Activated CD4-positive, alpha-beta T cell treated with anti-CD3 and anti-CD28 coated beads for 36 hours (primary cell): ENCODE measurements around the gene GRM4. TPM values are rescaled to one million over a fixed set of nuclear protein-coding genes. Genes with fewer than 3 reads are reported as not detected.

Source experiments
- ATAC-seq: fragments of 200-7000 bp; cut with Tn5 transposase; one replicate; pipeline ENCODE4 v1.10.0; 2021; ENCODE audit warnings: mild to moderate bottlenecking, moderate library complexity
- CTCF ChIA-PET: fragments of 350-600 bp; sonication (Branson Sonifier 250); formaldehyde crosslinking; loops from one replicate; lab custom pipeline; 2021; ENCODE audit warnings: antibody characterized with exemption; lab: Charles Lee
- POLR2A ChIA-PET: fragments of 350-600 bp; sonication (Branson Sonifier 250); formaldehyde crosslinking; loops from one replicate; lab custom pipeline; 2021; ENCODE audit warnings: antibody characterized with exemption, inconsistent platforms; lab: Charles Lee
- DNase-seq: peaks from one replicate; pipeline ENCODE4 v3.0.0-alpha.2; 2020
- H3K27ac Mint-ChIP-seq: one replicate; pipeline ENCODE4 v1.8.0; 2021; ENCODE audit warnings: mixed read lengths
- H3K27me3 Mint-ChIP-seq: one replicate; pipeline ENCODE4 v1.8.0; 2021; ENCODE audit warnings: mixed read lengths
- H3K36me3 Mint-ChIP-seq: one replicate; pipeline ENCODE4 v1.8.0; 2021; ENCODE audit warnings: low read depth, mixed read lengths
- H3K4me1 Mint-ChIP-seq: one replicate; pipeline ENCODE4 v1.8.0; 2021; ENCODE audit warnings: mixed read lengths
- H3K4me3 Mint-ChIP-seq: one replicate; pipeline ENCODE4 v1.8.0; 2021; ENCODE audit warnings: mild to moderate bottlenecking, moderate library complexity, mixed read lengths
- H3K9me3 Mint-ChIP-seq: one replicate; pipeline ENCODE4 v1.8.0; 2021; ENCODE audit warnings: low read depth, mixed read lengths
- intact Hi-C, 2 experiments: fragments of 100-400 bp; cut with DNase I in 1 of 2; cut with micrococcal nuclease in 1 of 2; formaldehyde crosslinking; loops; one replicate each; pipeline versions ENCODE4 v1.14.2 to v1.15.1; 2022 to 2024; cut with DNase I, micrococcal nuclease
- total RNA-seq, 2 experiments: library from RNA; stranded (reverse); gene quantifications; one replicate each; pipeline ENCODE4 v1.2.3, GENCODE V29; 2021

Gene GRM4
- total RNA-seq, 2 experiments from 2014 or later, result 0.11 TPM; not detected in 1

DNA sequence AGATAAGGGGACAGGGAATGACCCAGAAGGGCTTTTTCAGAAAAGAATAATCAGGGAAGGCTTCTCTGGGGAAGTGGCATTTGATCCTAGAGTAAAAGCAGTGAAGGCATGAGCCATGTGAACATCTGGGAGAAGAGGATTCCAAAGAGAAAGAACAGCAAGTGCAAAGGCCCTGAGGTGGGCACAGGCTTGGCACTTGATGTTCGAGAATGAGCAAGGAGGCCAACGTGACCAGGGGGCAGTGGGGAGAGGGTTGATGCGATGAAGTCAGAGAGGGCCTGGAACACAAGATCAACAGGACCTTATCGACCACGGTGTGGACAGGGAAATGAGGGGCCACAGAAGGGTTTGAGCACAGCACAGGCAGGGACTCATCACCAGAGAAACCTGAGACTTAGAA, 5.8 kb downstream of the GRM4 start:
- Mint-ChIP-seq H3K27ac (no peak overlapping the region), H3K9me3 (no peaks in the 10 kb centered on the region)
- POLR2A ChIA-PET, result no interaction called here

DNA sequence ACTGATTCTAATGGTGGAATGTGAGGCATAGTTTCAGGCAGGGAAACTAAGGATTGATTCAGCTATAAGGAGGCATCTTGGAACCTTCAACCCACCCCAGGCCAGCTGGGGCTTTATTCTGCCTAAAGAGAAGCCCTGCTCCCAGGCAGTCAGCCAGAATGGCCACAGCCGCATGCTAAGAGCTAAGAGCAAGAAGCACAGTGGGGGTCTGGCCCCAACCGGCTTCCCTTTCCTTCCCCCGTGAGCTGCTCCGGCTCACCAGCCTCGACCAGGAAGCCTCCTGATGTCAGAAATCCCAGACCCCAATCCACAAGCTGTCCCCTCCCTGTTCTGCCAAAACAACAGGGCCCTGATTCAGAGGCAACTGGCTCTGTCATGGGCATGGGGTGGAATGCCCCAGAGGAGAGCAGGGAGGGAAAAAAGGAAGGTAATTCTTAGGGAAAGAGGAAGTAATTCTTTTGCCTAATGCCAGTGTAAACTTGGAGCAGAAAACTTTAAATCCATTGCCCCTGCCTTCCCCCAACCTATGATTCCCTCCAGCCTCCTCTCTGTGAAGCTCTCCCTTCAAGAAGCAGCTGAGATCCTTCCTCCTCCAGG, 6.9 kb downstream of the GRM4 start:
- H3K27me3 Mint-ChIP-seq, result peaks cover 68% of the 10 kb centered on the region
- H3K27ac Mint-ChIP-seq, result no peak overlapping the region
- POLR2A ChIA-PET, result no interaction called here
- CTCF ChIA-PET, result no interaction called here
- H3K9me3 Mint-ChIP-seq, result no peaks in the 10 kb centered on the region
- no peak overlapping the region for H3K4me3 Mint-ChIP-seq
- intact Hi-C loops, result no loop called here
- H3K4me1 Mint-ChIP-seq, result peaks cover 14% of the 10 kb centered on the region
- no peaks in the 10 kb centered on the region for H3K36me3 Mint-ChIP-seq
- no peak for DNase-seq
- ATAC-seq, result no peak

More for the DNA sequence above, 5.8 kb downstream of the GRM4 start:
- Mint-ChIP-seq H3K4me3 (no peak overlapping the region), H3K36me3 (no peaks in the 10 kb centered on the region), H3K27me3 (peaks cover 64% of the 10 kb centered on the region), H3K4me1 (peaks cover 14% of the 10 kb centered on the region)
- CTCF ChIA-PET, result no interaction called here
- ATAC-seq (no peak), DNase-seq (no peak)
- intact Hi-C loops, result loop anchor here in 1 of 2 experiments (10.0 kb wide), 1 partner anchor 295 kb away; no protein-coding TSS in a partner anchor

DNA sequence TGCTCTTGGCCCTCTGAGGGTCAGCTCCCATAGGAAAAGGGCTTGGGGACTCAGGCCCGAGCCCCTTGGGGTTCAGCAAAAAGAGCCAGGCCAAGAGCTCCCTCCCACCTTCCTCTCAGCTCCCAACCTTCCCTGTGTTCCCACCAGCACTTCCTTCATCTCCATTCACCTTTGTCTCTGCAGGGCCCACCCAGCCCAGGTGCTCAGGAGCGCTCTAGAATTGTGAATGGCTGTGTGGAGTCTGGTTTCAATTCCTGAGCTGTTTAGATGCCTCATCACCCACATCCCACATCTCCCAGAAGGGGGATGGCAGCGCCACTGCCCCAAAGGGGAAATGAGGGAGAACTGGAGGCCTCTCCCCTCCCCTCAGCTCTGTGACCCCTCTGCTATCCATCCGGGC, 7.7 kb downstream of the GRM4 start:
- no peak overlapping the region for H3K4me3 Mint-ChIP-seq
- ChIA-PET CTCF (no interaction called here), POLR2A (interaction anchor here (0.6 kb wide), 1 partner anchor 888 kb away, joined by 3 read pairs; no protein-coding TSS in a partner anchor)
- peaks cover 8% of the 10 kb centered on the region for H3K4me1 Mint-ChIP-seq
- DNase-seq (no peak), ATAC-seq (no peak)
- H3K27me3 Mint-ChIP-seq, result peaks cover 65% of the 10 kb centered on the region
- intact Hi-C loops, result no loop called here
- no peaks in the 10 kb centered on the region for H3K36me3 Mint-ChIP-seq
- H3K9me3 Mint-ChIP-seq, result no peaks in the 10 kb centered on the region
- no peak overlapping the region for H3K27ac Mint-ChIP-seq

DNA sequence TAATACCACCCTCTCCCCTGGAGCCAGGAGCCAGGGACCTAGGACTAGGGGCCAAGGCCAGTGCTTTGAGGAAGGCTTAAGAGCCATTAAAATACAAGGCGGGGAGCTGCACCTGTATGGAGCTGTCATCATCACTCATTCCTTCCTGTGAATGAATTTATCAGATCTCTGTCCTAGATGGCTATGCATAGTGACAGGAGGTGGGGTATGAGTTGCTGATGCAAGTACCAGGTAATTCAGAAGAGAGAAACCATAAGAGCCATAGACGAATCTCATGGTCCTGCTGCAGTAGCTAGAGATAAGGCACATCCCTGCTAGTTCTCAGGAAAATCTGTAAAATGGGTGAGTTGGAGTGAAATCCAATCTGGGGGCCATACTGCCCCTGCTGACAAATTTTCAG, 10.3 kb downstream of the GRM4 start:
- DNase-seq (no peak), ATAC-seq (no peak)
- H3K36me3 Mint-ChIP-seq, result no peaks in the 10 kb centered on the region
- H3K4me3 Mint-ChIP-seq, result no peak overlapping the region
- peaks cover 59% of the 10 kb centered on the region for H3K27me3 Mint-ChIP-seq
- no peak overlapping the region for H3K27ac Mint-ChIP-seq
- intact Hi-C loops, result no loop called here
- CTCF ChIA-PET, result interaction anchor here (0.6 to 1.1 kb wide), 2 partner anchors 81 to 159 kb away, joined by 3 read pairs; no protein-coding TSS in a partner anchor
- H3K4me1 Mint-ChIP-seq, result peaks cover 2% of the 10 kb centered on the region
- POLR2A ChIA-PET, result no interaction called here
- no peaks in the 10 kb centered on the region for H3K9me3 Mint-ChIP-seq

DNA sequence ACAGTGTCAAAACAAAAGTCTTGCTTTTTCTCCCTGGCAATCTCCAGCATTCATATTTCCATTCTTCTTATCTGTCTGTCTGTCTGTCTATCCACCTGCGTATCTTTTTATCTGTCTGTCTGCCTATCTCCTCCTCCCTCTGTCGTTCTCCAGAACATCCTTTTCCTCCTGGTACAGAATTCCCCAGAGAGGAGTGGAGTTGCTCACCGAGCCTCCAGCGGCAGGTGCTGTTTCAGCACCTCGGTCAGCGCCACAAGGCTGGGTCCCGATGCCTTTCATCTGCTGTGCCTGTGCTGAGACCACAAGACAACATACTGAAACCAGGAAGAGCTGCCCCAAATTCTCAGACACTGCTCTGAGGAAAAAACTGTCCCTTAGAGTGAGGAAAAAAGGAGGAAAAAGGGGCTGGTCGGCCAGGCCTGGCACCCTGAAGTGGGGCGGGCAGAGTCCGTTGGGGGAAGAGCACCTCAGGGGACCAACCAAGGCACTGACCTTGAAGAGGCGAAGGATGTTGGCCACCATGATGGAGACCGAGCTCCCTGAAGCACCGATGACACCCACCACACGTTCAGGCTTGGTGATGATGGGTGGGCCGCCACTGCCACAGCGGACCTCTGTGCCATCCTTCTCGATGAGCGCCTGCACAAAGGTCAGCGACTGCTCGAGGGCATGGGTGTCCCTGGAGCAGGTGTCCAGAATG, 13.3 kb downstream of the GRM4 start:
- H3K9me3 Mint-ChIP-seq, result no peaks in the 10 kb centered on the region
- POLR2A ChIA-PET, result no interaction called here
- ATAC-seq (no peak), DNase-seq (peak; percentile 63)
- CTCF ChIA-PET, result no interaction called here
- intact Hi-C loops, result loop anchor here (1.0 to 5.0 kb wide), 2 partner anchors 17 to 320 kb away; no protein-coding TSS in a partner anchor
- H3K36me3 Mint-ChIP-seq, result no peaks in the 10 kb centered on the region
- H3K27me3 Mint-ChIP-seq, result peaks cover 40% of the 10 kb centered on the region
- H3K4me1 Mint-ChIP-seq, result peaks cover 2% of the 10 kb centered on the region
- no peak overlapping the region for H3K27ac Mint-ChIP-seq
- no peak overlapping the region for H3K4me3 Mint-ChIP-seq

DNA sequence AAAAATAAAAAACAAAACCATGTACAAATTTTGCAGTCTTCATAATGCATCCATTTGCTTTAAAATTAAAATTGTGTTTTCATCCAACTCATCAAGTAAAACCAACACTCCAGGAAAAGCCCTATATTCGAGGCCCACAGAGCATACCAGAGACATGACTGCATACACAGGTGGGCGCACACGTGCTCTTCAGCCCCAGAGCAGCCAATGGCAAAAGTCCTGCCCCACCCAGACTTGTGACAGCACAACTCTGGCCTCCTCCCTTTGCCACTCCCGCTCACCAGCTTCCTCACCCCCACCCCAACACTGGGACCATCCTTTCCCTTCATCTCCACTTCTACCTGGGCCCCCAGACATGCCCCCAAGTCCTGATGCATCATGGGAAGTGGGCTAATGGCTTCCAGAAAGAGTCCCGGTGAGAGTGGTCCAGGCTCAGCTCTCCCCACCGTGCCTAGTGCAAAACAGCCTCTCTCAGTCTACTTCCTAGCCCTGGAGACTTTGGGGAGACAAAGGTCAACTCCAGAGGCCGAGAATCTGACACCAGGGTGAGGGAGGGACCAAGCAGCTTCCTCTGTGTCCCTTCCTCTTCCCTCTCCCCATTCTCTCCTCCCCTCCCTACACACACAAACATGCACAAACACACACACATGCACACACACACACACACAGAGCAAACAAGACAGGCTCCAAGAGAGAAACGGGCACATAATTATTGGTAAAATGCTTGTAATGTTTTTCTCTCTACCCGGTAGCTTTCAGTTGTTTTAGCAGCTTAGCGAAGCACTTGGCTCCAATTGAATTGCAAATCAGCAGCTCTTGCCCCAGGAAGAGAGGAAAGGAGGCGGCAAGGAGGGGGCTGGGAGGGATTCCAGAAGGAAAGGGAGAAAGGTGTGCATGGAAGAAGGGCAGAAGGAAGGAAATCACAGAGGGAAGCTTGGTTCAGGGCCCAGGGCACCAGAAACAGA, 14.3 kb downstream of the GRM4 start:
- intact Hi-C loops, result loop anchor here (1.0 to 5.0 kb wide), 2 partner anchors 16 to 319 kb away; no protein-coding TSS in a partner anchor
- ChIA-PET POLR2A (interaction anchor here (0.5 kb wide), 1 partner anchor 37 kb away, joined by 3 read pairs; no protein-coding TSS in a partner anchor), CTCF (no interaction called here)
- Mint-ChIP-seq H3K36me3 (no peaks in the 10 kb centered on the region), H3K27ac (no peak overlapping the region), H3K27me3 (peaks cover 40% of the 10 kb centered on the region), H3K4me1 (peaks cover 2% of the 10 kb centered on the region), H3K4me3 (no peak overlapping the region), H3K9me3 (no peaks in the 10 kb centered on the region)
- DNase-seq (no peak), ATAC-seq (no peak)

DNA sequence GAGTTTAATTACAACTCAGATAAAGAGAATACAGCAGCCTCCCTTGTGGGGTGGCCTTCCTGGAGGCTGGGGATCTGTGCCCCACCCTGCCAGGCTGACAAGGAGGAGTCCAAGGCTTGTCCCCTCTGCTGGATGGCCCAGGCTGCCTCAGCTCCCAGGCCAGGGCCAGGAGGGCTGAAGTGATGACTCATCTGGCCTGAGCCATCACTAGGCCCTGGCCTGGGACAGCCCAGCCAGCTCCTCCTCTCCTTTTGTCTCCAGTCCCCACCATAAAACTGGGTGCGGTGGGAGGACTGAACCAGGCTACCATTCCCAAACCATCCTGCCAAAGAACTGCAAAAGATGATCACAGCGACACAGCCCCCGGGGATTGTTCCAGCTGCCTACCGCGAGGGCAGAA, 15.0 kb downstream of the GRM4 start:
- H3K27me3 Mint-ChIP-seq, result peaks cover 34% of the 10 kb centered on the region
- H3K4me1 Mint-ChIP-seq, result peaks cover 2% of the 10 kb centered on the region
- no peaks in the 10 kb centered on the region for H3K9me3 Mint-ChIP-seq
- H3K36me3 Mint-ChIP-seq, result no peaks in the 10 kb centered on the region
- ATAC-seq (no peak), DNase-seq (no peak)
- no peak overlapping the region for H3K27ac Mint-ChIP-seq
- ChIA-PET POLR2A (no interaction called here), CTCF (no interaction called here)
- no peak overlapping the region for H3K4me3 Mint-ChIP-seq
- intact Hi-C loops, result loop anchor here in 1 of 2 experiments (5.0 kb wide), 1 partner anchor 319 kb away; no protein-coding TSS in a partner anchor

DNA sequence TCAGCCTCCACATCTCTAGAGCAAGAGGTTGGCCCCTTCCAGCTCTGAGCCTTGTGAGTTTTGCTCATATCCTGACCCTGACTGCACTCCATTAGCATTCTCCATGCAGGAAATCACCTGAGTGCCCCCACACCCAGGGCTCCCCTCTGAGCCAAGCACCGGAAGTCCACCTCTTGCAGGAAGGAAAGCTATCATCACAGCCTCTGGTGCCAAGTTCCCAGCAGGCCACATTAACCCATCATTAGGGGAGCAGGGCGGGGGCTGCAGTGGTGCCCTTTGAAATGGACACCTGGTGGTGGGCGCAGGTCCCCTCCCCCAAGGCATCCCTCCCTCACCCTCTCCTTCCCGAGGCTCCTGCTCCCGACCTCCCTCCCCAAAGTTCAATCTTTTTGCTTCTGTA, 16.1 kb downstream of the GRM4 start:
- no peak overlapping the region for H3K27ac Mint-ChIP-seq
- H3K27me3 Mint-ChIP-seq, result peaks cover 27% of the 10 kb centered on the region
- DNase-seq (no peak), ATAC-seq (no peak)
- no peaks in the 10 kb centered on the region for H3K36me3 Mint-ChIP-seq
- H3K4me1 Mint-ChIP-seq, result peaks cover 2% of the 10 kb centered on the region
- no peaks in the 10 kb centered on the region for H3K9me3 Mint-ChIP-seq
- ChIA-PET POLR2A (no interaction called here), CTCF (interaction anchor here (0.5 kb wide), 1 partner anchor 1213 kb away, joined by 3 read pairs; the partner anchor contains the start of gene PPARD)
- intact Hi-C loops, result loop anchor here in 1 of 2 experiments (5.0 kb wide), 1 partner anchor 317 kb away; no protein-coding TSS in a partner anchor
- H3K4me3 Mint-ChIP-seq, result no peak overlapping the region

DNA sequence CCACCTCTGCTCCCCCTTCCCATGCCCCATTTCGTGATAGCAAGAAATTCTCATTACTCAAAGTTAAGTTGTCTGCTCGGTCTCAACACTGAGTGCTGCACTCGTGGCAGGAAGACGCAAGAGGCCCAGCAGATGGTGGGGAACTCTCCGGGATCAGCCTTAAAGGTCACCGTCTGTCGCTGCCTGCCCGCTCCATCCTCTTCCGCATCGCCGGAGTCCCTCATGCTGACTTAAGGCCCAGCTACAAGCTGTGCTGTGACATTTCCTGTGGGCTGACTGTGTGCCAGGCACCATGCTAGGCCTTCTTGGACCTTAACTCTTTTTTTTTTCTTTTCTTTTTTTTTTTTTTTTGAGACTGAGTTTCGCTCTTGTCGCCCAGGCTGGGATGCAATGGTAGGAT, 17.8 kb downstream of the GRM4 start:
- peaks cover 19% of the 10 kb centered on the region for H3K27me3 Mint-ChIP-seq

DNA sequence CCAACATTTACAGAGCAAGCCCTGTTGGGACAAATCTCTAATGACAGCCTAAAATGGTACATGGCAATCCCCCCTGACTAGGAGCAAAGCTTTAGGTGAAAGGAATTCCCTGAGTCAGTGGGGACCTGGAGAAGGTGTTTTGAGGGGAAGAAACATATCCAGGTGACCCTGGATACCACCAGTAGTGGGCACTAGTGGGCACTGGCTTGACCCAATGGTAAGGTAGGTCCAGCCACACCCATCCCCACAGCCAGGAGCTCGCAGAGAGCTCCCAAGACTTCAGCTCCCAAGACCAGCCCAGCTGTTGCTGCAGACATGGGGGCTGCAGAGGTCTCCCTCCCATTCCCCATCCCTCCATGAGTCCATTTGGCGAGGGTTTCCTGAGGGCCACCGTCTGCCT, 19.5 kb downstream of the GRM4 start:
- intact Hi-C loops, result no loop called here
- Mint-ChIP-seq H3K36me3 (no peaks in the 10 kb centered on the region), H3K4me1 (no peaks in the 10 kb centered on the region), H3K9me3 (no peaks in the 10 kb centered on the region), H3K27me3 (peaks cover 9% of the 10 kb centered on the region), H3K4me3 (no peak overlapping the region), H3K27ac (no peak overlapping the region)
- ATAC-seq (no peak), DNase-seq (no peak)
- CTCF ChIA-PET, result no interaction called here
- POLR2A ChIA-PET, result no interaction called here

More for the DNA sequence above, 17.8 kb downstream of the GRM4 start:
- no peak overlapping the region for H3K4me3 Mint-ChIP-seq
- ChIA-PET CTCF (no interaction called here), POLR2A (no interaction called here)
- no peaks in the 10 kb centered on the region for H3K9me3 Mint-ChIP-seq
- intact Hi-C loops, result no loop called here
- no peak overlapping the region for H3K27ac Mint-ChIP-seq
- no peak for ATAC-seq
- no peak for DNase-seq
- H3K36me3 Mint-ChIP-seq, result no peaks in the 10 kb centered on the region
- peaks cover 2% of the 10 kb centered on the region for H3K4me1 Mint-ChIP-seq

DNA sequence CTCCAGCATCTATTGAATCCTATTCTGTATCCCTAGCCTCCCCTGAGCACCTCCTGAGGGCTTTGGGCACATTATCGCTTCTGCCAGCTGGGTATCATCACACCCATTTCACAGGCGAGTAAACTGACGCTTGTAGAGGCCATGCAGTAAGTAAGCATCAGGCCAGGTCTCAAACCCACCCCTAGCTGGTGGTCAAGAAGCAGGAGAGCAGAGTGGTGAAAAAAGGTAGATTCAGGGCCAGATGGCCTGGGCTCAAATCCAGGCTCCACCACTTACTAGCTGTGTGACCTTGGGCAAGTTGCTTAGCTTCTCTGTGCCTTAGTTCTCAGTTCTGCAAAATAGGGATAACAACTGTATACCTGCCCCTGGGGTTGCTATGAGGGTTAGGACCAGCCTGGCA, 19.9 kb downstream of the GRM4 start:
- Mint-ChIP-seq H3K4me3 (no peak overlapping the region), H3K4me1 (no peaks in the 10 kb centered on the region), H3K9me3 (no peaks in the 10 kb centered on the region), H3K27ac (no peak overlapping the region), H3K36me3 (no peaks in the 10 kb centered on the region), H3K27me3 (peaks cover 6% of the 10 kb centered on the region)
- intact Hi-C loops, result no loop called here
- DNase-seq (no peak), ATAC-seq (no peak)
- POLR2A ChIA-PET, result no interaction called here
- CTCF ChIA-PET, result no interaction called here
